HTR-8/SVneo (cell line): ENCODE data around the gene PSPH.
A peak's percentile ranks its signal among the peaks of the same experiment; 100 is the strongest.
"Not testable (repeated sequence)": the region's sequence is repeated elsewhere in the genome, so short reads cannot be mapped to it uniquely, and the experiment has no call there.

Experiments
- DNase-seq: peaks from one replicate; pipeline ENCODE4 v3.0.0; 2011; ENCODE audit warnings: low spot score, mixed read lengths; ENCODE audit not compliant: insufficient read length
- FAIRE-seq: peaks from 2 replicates; lab custom pipeline; 2011; peaks lifted over from hg19 to GRCh38; lab: Jason Lieb, UNC

The PSPH gene

GRCh38 chr7:56051339-56052191 is at the start of gene PSPH, which contains the start of gene CCT6A:
Gene PSPH, minus strand, starts transcription at chr7:56051444. Its CDS starts 30,232 bp downstream, at chr7:56021212.
Gene CCT6A, plus strand, starts transcription at chr7:56051765. Its CDS starts 84 bp downstream, at chr7:56051849.
- FAIRE-seq: peak; percentile 55
- peak; percentile 92 for DNase-seq

- DNase-seq (no peak), FAIRE-seq (no peak)
These were observed 48.4 kb upstream of the PSPH start for GRCh38 chr7:56099653-56100052.

- DNase-seq, FAIRE-seq: not testable (repeated sequence)
These were observed 47.2 kb upstream of the PSPH start for GRCh38 chr7:56098187-56099008.

- DNase-seq: no peak
- no peak for FAIRE-seq
These were observed 46.5 kb upstream of the PSPH start for GRCh38 chr7:56097700-56098099.

- DNase-seq (peak; percentile 29), FAIRE-seq (no peak)
These were observed 41.7 kb upstream of the PSPH start, which contains the start of gene PHKG1 for GRCh38 chr7:56092789-56093531. Gene PHKG1, minus strand, starts transcription at chr7:56092952. Its CDS starts 4,011 bp downstream, at chr7:56088941.

- FAIRE-seq, DNase-seq: not testable (repeated sequence)
These were observed 41.1 kb upstream of the PSPH start for GRCh38 chr7:56092388-56092787.

- DNase-seq: no peak
- FAIRE-seq: no peak
These were observed 40.3 kb upstream of the PSPH start for GRCh38 chr7:56091591-56091990.

- DNase-seq: no peak
- no peak for FAIRE-seq
These were observed 36.2 kb upstream of the PSPH start for GRCh38 chr7:56087445-56087844.

- FAIRE-seq (no peak), DNase-seq (no peak)
These were observed 35.5 kb upstream of the PSPH start for GRCh38 chr7:56086761-56087160.

- no peak for FAIRE-seq
These were observed 32.0 kb upstream of the PSPH start for GRCh38 chr7:56083150-56083785.

GRCh38 chr7:56081626-56082340 is 30.5 kb upstream of the PSPH start:
- FAIRE-seq (no peak), DNase-seq (no peak)

More at GRCh38 chr7:56083150-56083785, 32.0 kb upstream of the PSPH start:
- no peak for DNase-seq

- DNase-seq, FAIRE-seq: not testable (repeated sequence)
These were observed 29.6 kb upstream of the PSPH start for GRCh38 chr7:56080726-56081435.

- DNase-seq: no peak
These were observed 28.4 kb upstream of the PSPH start for GRCh38 chr7:56079450-56080185.

GRCh38 chr7:56078196-56078595 is 27.0 kb upstream of the PSPH start:
- DNase-seq: no peak
- FAIRE-seq: no peak

More at GRCh38 chr7:56079450-56080185, 28.4 kb upstream of the PSPH start:
- FAIRE-seq: no peak

- DNase-seq: no peak
- no peak for FAIRE-seq
These were observed 26.4 kb upstream of the PSPH start for GRCh38 chr7:56077681-56078080.

GRCh38 chr7:56074371-56074791 is 23.1 kb upstream of the PSPH start:
- DNase-seq: peak; percentile 73
- FAIRE-seq: no peak

GRCh38 chr7:56066376-56066775 is 15.1 kb upstream of the PSPH start:
- DNase-seq, FAIRE-seq: not testable (repeated sequence)
